ENCODE results near the gene ROR1. TPM values are rescaled to one million over a fixed set of nuclear protein-coding genes. Genes with fewer than 3 reads are reported as not detected.

Gene ROR1
- total and polyA plus RNA-seq, 2 donors (not counting 3 experiments of a cell fraction or from before 2014, with no cell fraction given): 2.6 to 3.5 TPM

GRCh38 chr1:63928186-63929105 lies 154.6 kb downstream of the ROR1 start:
- Histone ChIP-seq H3K79me2 (ENCODE audit: control insufficient read depth, insufficient read depth, low read length) (no peaks in the 10 kb centered on the region), H3K9me3 (replicated peaks; ENCODE audit: control insufficient read depth, insufficient read depth, low read length) (no peaks in the 10 kb centered on the region), H3K36me3 (ENCODE audit: control insufficient read depth in 2 of 2, extremely low read depth in 1 of 2, insufficient read depth in 2 of 2, low read length in 2 of 2) (no peaks in the 10 kb centered on the region), H3K9me1 (replicated peaks; ENCODE audit: control insufficient read depth, extremely low read depth, insufficient read depth, low read length) (no peaks in the 10 kb centered on the region), H3K4me1 (ENCODE audit: control insufficient read depth, extremely low read depth, insufficient read depth, low read length) (no peaks in the 10 kb centered on the region), H4K20me1 (replicated peaks; ENCODE audit: control insufficient read depth, extremely low read depth, insufficient read depth, low read length) (no peaks in the 10 kb centered on the region), H2AFZ (ENCODE audit: low read depth, low read length) (no peak overlapping the region), H3K4me2 (ENCODE audit: insufficient read depth, low read length) (no peak overlapping the region), H3K9ac (replicated peaks; ENCODE audit: extremely low read depth, insufficient read depth, low read length) (no peak overlapping the region), H3K27ac (ENCODE audit: insufficient read depth, low read depth, low read length) (no peak overlapping the region), H3K4me3 (replicated peaks in 1 of 3; ENCODE audit: insufficient read depth in 1 of 3, low read depth in 1 of 3, low read length in 3 of 3) (no peak overlapping the region), H3K27me3 (ENCODE audit: control insufficient read depth in 2 of 2, insufficient read depth in 2 of 2, low read length in 2 of 2) (no peaks in the 10 kb centered on the region)
- CTCF ChIA-PET: interaction anchor here (1.2 to 2.1 kb wide), 3 partner anchors 8 to 237 kb away, joined by 3 to 10 read pairs (median 9); no protein-coding TSS in a partner anchor
- POLR2A ChIA-PET: no interaction called here
- BruUV-seq (replicated peaks): no TSS peak
- dilution Hi-C loops (cut with MboI; ENCODE audit: extremely low pct_ligation_motif_present, low sequenced_read_pairs) (no loop called here), intact Hi-C loops (cut with micrococcal nuclease) (no loop called here)
- FAIRE-seq: no peak
- DNase-seq (ENCODE audit: low read depth, low spot score): no peak
- TF ChIP-seq CTCF (IDR thresholded peaks at IDR 0.05; ENCODE audit: extremely low read depth in 1 of 2, insufficient read depth in 1 of 2, low read depth in 1 of 2, low read length in 2 of 2): no peak
- TF ChIP-seq MYC (IDR thresholded peaks at IDR 0.05; ENCODE audit: low read depth, low read length): no peak
- TF ChIP-seq EZH2 (IDR thresholded peaks at IDR 0.05; ENCODE audit: borderline replicate concordance, low read depth, low read length, severe bottlenecking): no peak
- no peak for TF ChIP-seq MAX (IDR thresholded peaks at IDR 0.05; ENCODE audit: insufficient read depth, insufficient read length)
- no peak for TF ChIP-seq FOS (IDR thresholded peaks at IDR 0.05; ENCODE audit: borderline replicate concordance, insufficient read depth, low read length)
- no peak for TF ChIP-seq POLR2AphosphoS5 (IDR thresholded peaks at IDR 0.05; ENCODE audit: insufficient read depth, low read depth, low read length)
- TF ChIP-seq POLR2A (IDR thresholded peaks at IDR 0.05; ENCODE audit: low read depth, low read length): no peak
- TF ChIP-seq GATA2 (IDR thresholded peaks at IDR 0.05; ENCODE audit: insufficient read depth, insufficient read length, low read depth, low read length): no peak
- TF ChIP-seq JUN (IDR thresholded peaks at IDR 0.05; ENCODE audit: borderline replicate concordance, insufficient read depth, insufficient read length, low read depth): no peak

All from endothelial cell of umbilical vein (primary cell).